Activated CD4-positive, CD25-positive, alpha-beta regulatory T cell (primary cell): Measurements from ENCODE around the gene FAM83B.
"Not testable (repeated sequence)": the region's sequence is repeated elsewhere in the genome, so short reads cannot be mapped to it uniquely, and the experiment has no call there.

Experiments
- DNase-seq, 4 experiments: peaks; one replicate each; lab custom pipeline; 2025; lab: John Stamatoyannopoulos, UW

FAM83B gene

DNA sequence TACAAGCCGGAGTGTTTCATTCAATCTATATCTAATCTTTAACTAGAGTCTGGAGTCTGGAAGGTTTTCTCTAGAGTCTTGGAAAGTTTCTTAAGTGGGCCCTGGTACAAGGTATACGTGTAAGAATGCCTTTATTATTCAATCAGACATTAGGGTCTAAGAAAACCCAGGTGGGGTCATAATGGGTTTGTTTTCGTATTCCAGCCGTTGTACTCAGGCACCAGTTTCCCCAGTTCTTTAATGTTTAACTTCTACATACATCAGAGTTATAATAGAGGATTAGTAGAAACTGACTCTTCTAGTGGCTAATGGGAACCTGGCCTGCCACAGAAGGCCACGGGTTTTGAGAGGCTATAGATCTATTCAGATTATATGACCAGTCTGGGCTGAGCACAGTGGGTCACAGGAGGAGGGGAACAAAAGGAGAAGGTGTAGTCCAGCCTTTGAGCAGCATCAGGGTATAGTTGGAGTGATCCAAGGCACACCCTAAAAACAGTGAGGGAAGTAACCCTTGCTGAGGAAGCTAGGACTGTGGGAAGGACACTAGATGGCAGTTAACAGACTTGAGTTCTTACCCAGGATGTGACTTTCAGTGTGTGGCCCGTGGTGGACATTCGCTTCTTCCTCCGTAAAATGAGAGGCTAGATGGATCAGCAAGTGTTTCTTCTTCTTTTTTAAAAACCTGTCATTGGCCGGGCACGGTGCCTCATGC, 15.5 kb downstream of the FAM83B start:
- no peak for DNase-seq

GRCh38 chr6:54864272-54864671, 17.7 kb downstream of the FAM83B start:
- no peak for DNase-seq

DNA sequence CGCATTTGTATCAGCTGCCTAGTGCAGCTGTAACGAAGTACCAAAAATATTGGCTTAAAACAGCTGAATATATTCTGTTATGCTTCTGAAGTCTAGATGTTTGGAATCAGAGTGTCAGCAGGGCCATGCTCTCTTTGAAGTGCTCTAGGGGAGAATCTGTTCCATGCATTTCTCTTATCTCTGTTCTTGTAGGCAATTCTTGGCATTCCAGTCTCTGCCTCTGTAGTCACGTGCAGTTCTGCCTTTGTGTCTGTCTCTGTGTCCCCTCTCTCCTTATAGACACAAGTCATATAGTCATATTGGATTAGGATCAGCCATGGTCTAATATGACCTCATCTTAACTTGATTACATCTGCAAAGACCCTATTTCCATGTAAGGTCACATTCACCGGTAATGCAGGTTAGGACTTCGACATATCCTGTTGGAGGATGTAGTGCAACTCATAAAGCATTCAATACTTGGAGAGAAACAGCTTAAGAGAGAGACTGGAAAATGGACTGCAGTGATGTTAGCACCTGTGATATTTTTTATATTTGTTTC, 18.6 kb downstream of the FAM83B start:
- DNase-seq: no peak

DNA sequence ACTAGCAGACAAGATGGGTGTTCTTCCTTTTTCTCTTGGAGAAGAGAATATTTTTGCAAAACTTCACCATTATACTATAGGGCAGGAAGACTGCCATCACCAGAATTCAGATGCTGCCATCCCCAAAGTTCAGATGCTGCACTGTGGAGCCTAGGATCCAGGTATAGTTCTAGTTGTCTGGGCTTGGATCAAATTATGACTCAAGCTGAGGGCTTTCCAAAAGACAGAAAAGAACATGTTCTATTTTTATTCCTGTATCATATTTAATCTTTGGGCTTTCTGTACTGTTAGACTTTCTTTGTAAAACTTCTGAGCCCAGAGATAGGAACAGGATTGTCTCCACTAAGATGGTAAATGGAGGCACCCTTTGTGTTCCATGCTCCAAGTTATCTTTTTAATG, 22.0 kb downstream of the FAM83B start:
- DNase-seq: no peak

DNA sequence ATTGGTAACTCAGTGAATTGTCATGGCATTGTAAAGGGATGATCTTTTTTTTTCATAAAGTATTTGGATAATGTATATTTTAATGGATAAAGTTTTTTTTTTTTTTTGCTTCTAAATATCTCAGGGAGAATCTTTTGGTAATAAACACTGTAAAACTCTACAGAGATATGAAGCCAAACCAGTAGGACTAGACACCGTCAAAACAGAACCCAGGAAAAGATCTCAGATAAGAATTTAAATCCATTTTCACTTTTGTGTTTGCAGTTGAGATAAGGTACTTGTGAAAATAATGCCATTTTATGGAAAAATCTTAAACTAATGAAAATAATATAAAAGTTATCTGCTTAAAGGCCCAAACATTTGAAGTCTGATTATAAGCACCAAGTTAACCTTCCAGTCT, 27.0 kb downstream of the FAM83B start:
- DNase-seq: no peak

DNA sequence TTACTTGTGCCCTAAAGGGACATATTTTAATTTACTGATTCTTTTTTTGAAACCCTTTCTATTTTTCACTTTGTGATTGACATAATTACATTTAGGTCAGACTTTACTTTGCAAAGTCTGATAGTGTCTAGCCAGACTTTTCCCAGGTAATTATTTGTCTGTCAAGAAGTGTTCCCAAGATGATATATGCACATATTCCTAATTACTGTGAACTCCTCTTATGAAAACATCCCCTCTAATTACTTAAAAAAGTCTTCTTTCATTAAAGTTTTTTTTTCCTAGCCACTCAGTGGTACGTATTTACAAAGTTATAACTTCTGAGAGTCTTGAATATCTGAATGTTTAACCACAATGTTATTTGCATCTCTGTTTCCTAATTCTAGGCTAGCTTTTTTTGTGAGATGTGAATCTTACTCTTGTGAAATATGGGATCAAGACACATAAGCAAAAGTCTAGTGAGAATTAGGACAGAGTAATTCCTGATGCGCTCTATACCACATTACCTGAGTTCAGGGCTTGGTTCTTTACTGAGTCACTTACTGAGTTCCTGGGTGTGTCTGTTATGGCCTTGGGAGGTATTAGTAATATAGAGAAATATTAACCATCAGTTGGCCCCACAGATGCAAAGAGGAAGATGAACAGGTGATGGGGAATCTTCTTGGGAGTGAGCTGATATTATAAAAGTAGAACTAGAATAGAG, 27.9 kb downstream of the FAM83B start:
- no peak for DNase-seq

DNA sequence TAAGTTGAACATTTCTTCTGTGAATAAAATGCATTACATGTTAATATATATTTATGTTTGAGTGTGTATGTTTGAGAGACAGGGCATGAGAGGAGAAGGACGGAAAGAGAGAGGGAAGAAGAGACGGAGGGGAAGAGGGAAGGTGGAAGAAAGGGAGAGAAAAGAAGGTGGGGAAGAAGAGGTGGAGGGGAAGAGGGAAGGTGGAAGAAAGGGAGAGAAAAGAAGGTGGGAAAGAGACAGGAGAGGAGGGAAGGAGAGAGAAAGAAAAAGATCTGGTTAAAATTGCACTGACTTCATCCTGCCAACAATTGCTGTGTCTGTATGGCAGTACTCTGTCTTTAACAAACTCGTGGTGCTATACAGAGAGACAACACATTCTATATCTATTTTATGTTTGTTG, 29.0 kb downstream of the FAM83B start:
- no peak for DNase-seq

- no peak for DNase-seq
These were observed 29.8 kb downstream of the FAM83B start for GRCh38 chr6:54876365-54876764.

GRCh38 chr6:54876871-54877270, 30.3 kb downstream of the FAM83B start:
- no peak for DNase-seq

DNA sequence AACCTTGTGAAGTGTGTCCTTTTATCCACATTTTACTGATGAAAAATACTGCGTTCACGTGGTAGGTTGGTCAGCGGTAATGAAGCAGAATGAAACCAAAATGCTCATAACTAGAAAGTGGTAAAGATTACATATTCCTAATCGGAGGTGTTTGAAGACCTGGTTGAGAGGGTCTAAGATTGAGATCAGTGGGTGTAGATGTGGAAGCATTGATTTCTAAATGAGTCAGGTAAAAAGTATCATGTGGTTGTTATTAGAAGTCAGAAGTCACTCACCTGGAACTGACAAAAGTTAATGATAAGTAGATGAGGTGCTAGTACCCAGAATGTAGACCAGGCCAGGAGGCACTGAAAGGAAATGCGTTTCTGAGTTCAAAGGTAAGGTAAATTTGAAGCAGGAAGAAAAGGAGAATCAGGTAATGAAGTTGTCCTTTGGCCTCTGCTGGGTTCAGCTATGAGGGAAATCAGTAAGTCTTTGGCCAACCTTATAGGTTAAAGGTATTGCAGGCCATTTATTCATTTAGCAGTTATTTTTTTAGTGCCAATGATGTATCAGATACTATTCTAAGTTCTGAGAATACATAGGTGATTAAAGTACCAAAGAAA, 31.2 kb downstream of the FAM83B start:
- DNase-seq: no peak

DNA sequence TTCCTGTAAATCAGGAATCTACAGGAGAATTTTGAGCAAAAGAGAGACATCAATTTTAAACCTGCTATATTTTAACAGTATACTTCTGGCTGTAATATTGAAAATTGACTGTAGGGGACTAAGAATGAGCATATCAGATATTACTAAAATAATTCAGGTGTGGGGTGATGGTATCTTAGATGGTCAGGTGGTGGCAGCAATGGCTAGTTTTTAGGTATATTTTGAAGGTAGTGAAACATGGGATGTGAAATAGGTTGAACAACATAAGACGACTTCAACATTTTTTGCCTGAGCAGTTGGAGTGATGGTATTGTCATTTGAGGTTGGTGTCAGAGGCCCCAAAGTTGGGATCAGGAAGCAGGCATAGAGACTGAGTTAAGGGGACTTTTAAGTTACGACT, 32.1 kb downstream of the FAM83B start:
- no peak for DNase-seq

DNA sequence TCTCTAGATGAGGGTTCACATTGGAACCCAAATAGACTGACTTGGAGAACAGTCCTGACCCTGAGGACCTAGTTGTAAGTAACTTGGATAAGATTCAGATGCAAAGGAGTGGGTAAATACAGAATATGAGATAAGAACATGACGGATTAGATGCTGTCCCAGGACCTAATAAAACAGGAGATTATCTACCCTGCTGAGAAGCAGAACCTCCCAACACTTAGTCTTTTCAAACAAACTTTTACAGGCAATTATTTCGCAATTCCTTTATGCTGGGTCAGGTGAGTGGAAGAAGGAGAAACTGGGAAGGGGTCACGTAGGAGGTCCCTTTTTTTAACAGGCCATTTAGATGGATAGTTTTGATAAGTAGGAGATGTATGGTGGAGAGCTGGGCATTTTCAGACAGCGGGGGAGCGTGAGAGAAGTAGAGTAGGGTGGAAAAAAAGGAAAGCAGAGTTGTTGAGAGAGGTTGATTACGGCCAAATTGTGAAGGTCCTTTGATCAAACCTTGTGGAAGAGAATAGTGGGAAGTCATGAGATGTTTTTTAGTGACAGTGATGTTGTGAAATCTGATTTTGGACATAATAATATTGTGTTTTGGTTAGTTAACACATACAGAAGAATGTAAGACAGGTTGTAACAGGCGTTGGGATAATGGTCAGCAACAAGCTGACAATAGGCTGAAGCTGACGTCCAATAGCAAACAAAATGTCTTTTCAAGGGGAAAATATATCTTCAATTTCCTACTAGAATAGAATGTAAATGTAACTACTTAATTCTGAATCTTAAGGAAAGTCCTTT, 32.8 kb downstream of the FAM83B start:
- no peak for DNase-seq

GRCh38 chr6:54881067-54881730, 34.6 kb downstream of the FAM83B start:
- DNase-seq: no peak

GRCh38 chr6:54881891-54882290, 35.3 kb downstream of the FAM83B start:
- DNase-seq: not testable (repeated sequence)

DNA sequence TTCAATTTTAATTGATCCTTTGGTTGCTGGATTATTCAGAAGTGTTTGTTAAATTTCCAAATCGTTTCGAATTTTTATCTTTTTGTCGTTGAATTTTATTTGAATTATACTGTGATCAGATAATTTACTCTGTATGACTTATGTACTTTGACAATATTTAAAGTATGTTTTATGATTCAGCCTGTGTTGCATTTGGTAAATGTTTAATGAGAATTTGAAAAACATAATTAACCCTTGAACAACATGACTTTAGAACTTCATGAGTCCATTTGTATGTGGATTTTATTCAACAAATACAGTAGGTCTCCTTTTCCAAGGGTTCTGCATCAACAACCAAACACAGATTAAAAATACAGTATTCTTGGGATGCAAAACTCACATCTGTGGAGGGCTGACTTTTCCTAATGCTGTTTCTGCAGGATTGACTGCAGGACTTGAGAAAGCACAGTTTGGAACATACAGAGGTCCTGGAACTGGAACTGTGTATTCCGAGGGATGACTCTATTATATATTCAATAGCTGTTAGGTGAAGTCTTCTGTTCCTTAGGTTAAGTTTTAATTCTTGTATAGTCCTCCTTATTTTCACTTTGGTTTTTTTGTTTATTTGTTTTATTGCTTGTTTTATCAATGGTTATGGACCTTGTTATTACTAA, 40.5 kb downstream of the FAM83B start:
- no peak for DNase-seq

GRCh38 chr6:54891536-54891935, 45.0 kb downstream of the FAM83B start:
- DNase-seq: no peak

- no peak for DNase-seq
These were observed 46.3 kb downstream of the FAM83B start for GRCh38 chr6:54892831-54893230.

GRCh38 chr6:54893818-54894217, 47.2 kb downstream of the FAM83B start:
- DNase-seq: no peak

GRCh38 chr6:54896302-54896701, 49.7 kb downstream of the FAM83B start:
- no peak for DNase-seq

- no peak for DNase-seq
These were observed 51.1 kb downstream of the FAM83B start for GRCh38 chr6:54897462-54898189.
